ENCODE data around the gene ELMO1. TPM values are rescaled to one million over a fixed set of nuclear protein-coding genes. Genes with fewer than 3 reads are reported as not detected.

The ELMO1 gene
- total RNA-seq, 1 experiment from 2014 or later, result 7.8 TPM

DNA sequence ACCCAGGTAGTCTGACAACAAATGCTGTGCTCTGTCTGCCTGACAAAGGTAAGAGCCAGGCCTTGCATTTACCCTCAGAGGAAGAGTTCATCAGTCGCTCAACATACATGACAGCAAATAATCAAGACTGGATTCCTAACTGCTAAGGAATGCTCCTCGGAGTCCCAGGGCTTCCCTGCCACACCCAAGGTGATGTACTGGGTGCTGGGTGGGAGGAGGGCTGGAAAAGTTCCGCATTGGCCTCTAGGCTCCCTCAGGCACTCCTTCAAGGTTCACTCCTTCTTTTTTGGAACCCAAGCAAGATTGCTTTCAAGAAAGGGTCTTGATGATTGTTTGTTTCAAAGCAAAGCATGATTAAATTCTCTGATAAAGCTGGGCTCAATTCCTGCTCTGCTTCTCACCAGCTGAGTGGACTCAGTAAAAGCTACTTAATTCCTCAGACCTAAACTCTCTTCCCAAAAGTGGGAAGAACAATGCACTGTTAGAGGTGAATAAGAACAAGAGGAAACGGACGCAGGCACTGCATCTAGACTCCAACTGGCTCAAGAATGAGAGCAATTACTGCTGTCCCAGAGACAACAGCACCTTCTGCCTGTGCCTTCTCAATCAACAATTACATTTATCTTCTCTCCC is 173.5 kb downstream of the ELMO1 start:
- Histone ChIP-seq H2BK15ac (ENCODE audit: low read depth, low read length) (no peak overlapping the region), H2BK12ac (ENCODE audit: insufficient read length, low read depth, low read length) (no peak overlapping the region), H3T11ph (ENCODE audit: low read length) (no peak overlapping the region), H3K4ac (ENCODE audit: low read depth, low read length) (no peak overlapping the region), H2AFZ (ENCODE audit: low read length) (no peak overlapping the region), H3K23me2 (ENCODE audit: insufficient read length, low read depth, low read length, poor library complexity, severe bottlenecking) (no peaks in the 10 kb centered on the region), H4K91ac (ENCODE audit: insufficient read length, low read depth, low read length) (no peak overlapping the region), H2BK5ac (ENCODE audit: insufficient read length, low read length) (no peak overlapping the region), H4K5ac (ENCODE audit: insufficient read length, low read depth, low read length) (no peak overlapping the region), H3K18ac (ENCODE audit: insufficient read length, low read depth, low read length) (no peak overlapping the region), H3K4me1 (ENCODE audit: insufficient read depth, low read length) (no peaks in the 10 kb centered on the region), H2BK20ac (ENCODE audit: low read depth, low read length, poor library complexity, severe bottlenecking) (no peak overlapping the region), H3K9me3 (ENCODE audit: control insufficient read depth, low read depth, low read length) (no peaks in the 10 kb centered on the region), H3K9ac (ENCODE audit: extremely low read depth, insufficient read length, low read length) (no peak overlapping the region), H3K4me2 (ENCODE audit: insufficient read depth, insufficient read length, low read length) (no peak overlapping the region), H2BK120ac (ENCODE audit: low read depth, low read length, poor library complexity, severe bottlenecking) (no peak overlapping the region), H3K14ac (ENCODE audit: insufficient read depth, low read length) (no peak overlapping the region), H3K56ac (ENCODE audit: insufficient read length, low read depth, low read length) (no peak overlapping the region), H2AK5ac (ENCODE audit: insufficient read length, low read length) (no peak overlapping the region), H3K79me1 (ENCODE audit: insufficient read depth, low read depth, low read length, poor library complexity, severe bottlenecking) (no peaks in the 10 kb centered on the region), H4K8ac (replicated peaks; ENCODE audit: insufficient read length, low read depth, low read length) (no peak overlapping the region), H4K20me1 (ENCODE audit: control insufficient read depth, insufficient read depth, insufficient read length) (no peaks in the 10 kb centered on the region), H3K79me2 (ENCODE audit: insufficient read depth, low read length) (no peaks in the 10 kb centered on the region), H3K27me3 (ENCODE audit: insufficient read depth, low read length) (no peaks in the 10 kb centered on the region), H3K23ac (ENCODE audit: insufficient read length, low read depth, low read length) (no peak overlapping the region), H3K27ac (ENCODE audit: insufficient read length, low read depth, low read length) (no peak overlapping the region)
- peaks cover 0 to 1% of the 10 kb centered on the region in 2 experiments; a peak in 1 of 5 replicates for H3K9me3 Mint-ChIP-seq
- WGBS (ENCODE audit: extremely low coverage, insufficient read length, low lambda C conversion rate), result no CpG with 5 or more reads among the region's 5 CpGs
- H3K36me3 Mint-ChIP-seq (ENCODE audit: insufficient read depth in 1 of 3, low read depth in 3 of 3), result peaks cover 3 to 12% (median 5%) of the 10 kb centered on the region in 3 experiments; a peak in 4 of 7 replicates
- H3K4me3 Mint-ChIP-seq, result no peak overlapping the region
- H3K27me3 Mint-ChIP-seq (ENCODE audit: low read depth), result no peaks in the 10 kb centered on the region
- H3K27ac Mint-ChIP-seq, result no peak overlapping the region; a peak in 3 of 7 replicates
- peaks cover 15 to 21% of the 10 kb centered on the region in 2 experiments for H3K4me1 Mint-ChIP-seq
- TF ChIP-seq, protein P1, sequence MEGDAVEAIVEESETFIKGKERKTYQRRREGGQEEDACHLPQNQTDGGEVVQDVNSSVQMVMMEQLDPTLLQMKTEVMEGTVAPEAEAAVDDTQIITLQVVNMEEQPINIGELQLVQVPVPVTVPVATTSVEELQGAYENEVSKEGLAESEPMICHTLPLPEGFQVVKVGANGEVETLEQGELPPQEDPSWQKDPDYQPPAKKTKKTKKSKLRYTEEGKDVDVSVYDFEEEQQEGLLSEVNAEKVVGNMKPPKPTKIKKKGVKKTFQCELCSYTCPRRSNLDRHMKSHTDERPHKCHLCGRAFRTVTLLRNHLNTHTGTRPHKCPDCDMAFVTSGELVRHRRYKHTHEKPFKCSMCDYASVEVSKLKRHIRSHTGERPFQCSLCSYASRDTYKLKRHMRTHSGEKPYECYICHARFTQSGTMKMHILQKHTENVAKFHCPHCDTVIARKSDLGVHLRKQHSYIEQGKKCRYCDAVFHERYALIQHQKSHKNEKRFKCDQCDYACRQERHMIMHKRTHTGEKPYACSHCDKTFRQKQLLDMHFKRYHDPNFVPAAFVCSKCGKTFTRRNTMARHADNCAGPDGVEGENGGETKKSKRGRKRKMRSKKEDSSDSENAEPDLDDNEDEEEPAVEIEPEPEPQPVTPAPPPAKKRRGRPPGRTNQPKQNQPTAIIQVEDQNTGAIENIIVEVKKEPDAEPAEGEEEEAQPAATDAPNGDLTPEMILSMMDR (conservative IDR thresholded peaks at IDR 0.05), result no peak
- no peak for DNase-seq
